ENCODE data around the gene MED15.
"Not testable (repeated sequence)": the region's sequence is repeated elsewhere in the genome, so short reads cannot be mapped to it uniquely, and the experiment has no call there.

The MED15 gene, protein sequence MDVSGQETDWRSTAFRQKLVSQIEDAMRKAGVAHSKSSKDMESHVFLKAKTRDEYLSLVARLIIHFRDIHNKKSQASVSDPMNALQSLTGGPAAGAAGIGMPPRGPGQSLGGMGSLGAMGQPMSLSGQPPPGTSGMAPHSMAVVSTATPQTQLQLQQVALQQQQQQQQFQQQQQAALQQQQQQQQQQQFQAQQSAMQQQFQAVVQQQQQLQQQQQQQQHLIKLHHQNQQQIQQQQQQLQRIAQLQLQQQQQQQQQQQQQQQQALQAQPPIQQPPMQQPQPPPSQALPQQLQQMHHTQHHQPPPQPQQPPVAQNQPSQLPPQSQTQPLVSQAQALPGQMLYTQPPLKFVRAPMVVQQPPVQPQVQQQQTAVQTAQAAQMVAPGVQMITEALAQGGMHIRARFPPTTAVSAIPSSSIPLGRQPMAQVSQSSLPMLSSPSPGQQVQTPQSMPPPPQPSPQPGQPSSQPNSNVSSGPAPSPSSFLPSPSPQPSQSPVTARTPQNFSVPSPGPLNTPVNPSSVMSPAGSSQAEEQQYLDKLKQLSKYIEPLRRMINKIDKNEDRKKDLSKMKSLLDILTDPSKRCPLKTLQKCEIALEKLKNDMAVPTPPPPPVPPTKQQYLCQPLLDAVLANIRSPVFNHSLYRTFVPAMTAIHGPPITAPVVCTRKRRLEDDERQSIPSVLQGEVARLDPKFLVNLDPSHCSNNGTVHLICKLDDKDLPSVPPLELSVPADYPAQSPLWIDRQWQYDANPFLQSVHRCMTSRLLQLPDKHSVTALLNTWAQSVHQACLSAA

DNA sequence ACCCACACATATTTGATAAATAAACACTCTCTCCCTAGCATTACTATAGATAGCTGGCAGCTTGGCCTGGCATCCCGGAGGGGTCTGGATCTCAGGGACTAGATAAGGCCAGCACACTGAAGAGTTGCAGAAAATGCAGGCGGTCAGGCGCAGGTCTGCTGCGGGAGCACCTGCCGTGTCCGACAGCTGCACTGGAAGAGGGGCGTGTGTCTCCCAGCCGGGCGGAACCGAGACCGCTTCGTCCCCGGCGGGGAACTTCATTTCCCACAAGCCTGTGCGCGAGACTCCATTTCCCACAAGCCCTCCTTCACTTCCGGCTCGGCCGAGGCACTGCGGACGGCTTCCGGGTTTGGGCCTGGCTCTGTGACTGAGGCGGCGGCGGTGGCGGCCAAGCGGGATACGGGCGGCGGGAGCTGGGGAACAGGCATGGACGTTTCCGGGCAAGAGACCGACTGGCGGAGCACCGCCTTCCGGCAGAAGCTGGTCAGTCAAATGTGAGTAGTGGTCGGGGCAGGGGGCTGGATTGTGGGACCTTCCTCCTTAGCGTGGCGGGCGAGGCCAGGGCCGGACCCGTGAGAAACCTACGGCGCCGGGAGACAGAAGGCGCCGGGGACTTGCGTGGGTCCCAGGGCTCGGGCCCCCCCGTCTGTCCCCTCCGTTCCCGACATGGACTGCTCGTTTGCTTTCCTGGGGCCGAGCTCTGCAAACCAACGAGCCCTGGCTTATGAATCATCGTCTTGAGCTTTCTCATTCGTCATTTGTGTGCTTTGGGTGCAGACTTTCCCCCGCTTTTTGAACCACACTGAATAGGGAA is at the start of gene MED15:
Gene MED15, plus strand, starts transcription at position 358 of the 814 bp plus-strand sequence. Its CDS starts 69 bp downstream, at position 427.
- peak; percentile 88 for DNase-seq (ENCODE audit: low spot score)

DNA sequence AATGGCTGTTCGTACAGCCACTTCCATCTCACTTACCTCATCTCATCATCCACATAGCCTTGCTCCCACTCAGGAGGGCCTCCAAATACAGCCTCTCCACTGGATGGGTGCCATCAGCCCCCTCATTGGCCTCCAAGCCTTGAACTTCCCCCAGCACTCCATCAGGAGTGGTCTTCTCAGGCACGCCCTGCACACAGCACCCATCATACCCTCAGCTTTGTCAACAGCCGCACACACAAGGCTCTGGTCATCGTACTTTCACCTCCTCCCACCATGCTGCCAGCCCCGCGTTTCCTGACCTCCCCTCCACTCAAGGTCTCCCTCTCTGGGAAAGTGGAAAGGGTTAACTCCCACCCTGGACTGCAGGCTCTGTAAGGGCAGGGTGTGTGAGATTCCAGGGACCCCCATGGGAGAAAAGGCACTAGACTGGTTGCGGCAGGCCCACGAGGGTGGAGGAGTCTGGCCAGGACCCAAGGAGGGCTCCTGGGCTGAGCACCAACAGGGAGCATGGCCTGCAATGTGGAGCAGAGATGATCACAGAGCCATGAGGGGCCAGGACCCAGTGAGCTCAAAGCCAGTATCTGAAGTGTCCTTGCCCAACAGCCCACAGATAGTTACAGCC is 48.8 kb upstream of the MED15 start:
- DNase-seq (ENCODE audit: low spot score) = no peak

DNA sequence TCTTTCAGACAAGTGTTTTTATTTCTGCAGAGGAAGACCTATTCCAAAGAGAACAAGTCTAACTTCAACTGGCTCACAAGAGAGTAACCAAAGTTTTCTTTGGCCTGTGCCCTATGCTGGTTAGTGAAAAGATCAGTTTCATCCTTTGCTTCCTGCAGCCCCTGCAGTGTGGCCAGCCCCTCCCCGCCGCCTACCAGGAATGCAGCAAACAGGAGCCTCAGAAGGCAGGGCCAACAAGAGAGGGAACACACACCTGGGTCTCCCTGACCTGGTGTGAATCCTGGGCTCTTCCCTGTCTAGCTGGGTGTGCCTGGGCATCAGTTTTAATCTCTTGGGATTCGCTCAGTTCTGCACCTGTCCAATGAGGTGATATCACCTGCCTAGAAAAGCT is 48.3 kb upstream of the MED15 start:
- no peak for DNase-seq (ENCODE audit: low spot score)

DNA sequence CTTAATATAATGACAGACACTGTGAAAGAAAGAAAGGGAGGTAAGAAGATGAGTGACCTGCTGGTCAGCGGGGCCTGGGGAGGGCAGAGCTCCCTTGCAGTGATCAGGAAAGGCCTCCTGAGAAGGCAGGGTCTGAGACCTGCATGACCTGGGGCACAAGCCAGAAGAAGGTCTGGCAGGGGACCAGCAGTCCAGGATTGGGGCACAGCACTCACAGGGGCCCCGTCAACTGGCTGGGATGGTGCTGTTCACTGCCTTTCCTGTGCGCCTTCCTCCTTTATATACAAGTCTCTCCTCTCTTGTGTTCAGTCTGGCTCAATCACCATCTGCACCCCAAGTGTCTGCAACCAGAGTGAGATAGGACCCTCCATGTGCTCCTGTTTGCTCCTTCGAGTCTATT is 47.5 kb upstream of the MED15 start:
- no peak for DNase-seq (ENCODE audit: low spot score)

DNA sequence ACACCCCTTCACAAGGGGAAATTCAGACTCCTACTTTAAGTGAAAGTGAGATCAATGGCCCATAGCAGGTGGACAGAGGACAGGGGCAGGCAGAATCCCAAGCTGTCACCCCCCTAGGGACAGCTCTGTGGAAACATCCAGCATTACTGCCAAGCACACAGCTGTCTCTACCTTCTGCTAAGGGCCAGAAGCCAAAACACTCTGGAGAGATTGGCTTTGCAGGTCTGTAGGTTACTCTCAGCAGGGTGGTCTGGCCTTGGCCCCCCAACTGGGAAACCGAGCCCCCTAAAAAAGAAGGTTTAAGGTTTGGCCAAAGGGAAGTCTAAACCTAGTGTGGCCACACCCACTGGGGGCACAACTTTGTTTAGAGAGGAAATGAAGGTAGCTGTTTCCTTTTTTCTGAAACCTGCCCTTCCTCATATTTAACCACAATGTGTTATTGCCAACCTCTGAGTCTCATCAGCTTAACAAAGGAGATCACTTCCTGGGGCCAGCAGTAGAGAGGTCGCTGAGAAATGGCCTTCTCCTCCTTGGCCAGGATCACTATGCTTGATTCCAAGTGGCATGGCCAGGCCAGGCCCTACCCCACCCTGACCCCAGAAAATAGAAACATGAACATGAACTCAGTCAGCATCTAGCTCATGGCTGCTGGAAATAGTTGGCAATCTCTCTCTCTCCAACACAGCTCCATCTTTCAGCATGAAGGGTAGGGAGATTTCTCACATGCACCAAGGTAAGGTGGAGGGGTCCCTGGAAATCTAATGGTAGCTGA is 43.9 kb upstream of the MED15 start:
- peak; percentile 81 for DNase-seq (ENCODE audit: low spot score)

DNA sequence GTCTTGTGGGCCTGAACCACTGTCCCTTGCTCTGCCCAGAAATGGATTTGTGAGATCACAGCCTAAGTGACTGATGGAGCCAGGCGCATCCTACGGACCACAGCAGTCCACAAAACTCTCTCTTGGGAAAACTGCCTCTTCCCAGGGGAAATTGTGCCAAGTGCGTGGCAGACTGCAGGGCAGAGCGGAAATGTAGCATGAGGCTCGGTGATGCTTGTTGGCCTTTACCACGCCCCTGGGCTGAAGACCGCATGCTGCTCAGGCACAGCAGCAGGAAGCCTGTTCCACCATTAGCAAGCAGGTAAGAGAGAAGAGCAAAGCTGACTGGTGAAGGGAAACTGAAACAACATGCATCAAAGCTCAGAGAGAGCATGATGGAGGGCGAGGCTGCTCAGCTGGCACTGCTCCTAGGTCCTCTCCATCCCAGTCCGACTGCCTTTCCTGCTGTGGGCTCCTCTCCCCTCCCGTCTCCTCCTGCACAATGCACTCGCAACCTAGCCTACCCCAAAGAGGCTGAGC is 43.3 kb upstream of the MED15 start:
- DNase-seq (ENCODE audit: low spot score) = peak; percentile 71

DNA sequence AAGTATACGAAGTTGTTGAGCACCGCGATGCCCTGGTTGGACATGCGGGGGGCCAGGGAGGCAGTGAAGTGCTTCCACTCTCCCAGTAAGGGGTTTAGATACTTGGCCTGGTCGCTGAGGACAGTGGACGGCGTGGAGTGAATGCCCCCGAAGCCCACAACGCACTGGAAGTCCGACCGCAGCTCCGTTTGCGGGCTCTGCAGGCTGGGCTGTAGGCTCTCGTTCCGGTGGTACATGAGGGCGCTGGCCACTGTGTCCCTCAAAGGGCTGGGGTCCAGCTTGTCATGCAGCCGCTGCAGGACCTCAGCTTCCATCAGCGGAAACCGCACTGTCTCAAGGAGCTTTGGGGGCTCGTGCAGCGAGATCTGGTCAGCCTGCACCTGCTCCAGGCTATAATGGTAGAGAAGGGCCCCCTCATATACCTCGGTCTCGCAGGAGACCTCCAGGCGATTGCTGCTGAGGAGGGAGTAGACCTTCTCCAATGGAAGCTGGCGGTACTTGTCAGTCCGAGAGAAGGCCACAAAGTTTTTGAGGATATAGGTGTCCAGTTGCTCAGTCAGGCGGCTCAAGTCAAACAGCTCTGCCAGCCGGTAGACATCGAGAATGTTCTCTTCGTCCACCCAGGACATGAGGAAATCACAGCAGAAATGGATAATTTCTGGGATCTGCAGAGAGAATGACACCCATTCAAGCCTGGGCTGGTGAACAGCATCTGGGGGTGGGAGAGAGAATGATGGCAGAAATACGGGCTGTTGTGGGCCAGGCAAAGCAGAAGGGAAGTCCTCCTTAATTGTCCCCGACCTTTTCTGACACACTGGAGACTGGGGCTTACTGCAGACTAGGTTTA is 42.3 kb upstream of the MED15 start:
- DNase-seq (ENCODE audit: low spot score) = no peak

DNA sequence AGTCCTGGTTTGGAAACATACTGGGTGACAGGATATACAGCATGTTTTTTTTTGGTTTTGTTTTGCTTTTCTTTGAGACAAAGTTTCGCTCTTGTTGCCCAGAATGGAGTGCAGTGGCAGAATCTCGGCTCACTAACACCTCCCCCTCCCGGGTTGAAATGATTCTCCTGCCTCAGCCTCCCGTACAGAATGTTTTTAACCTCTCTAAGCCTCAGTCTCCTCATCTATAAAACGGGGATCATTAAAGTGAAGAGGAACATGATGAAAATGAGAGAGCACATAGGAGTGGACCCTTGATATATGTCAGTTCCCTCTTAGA is 41.7 kb upstream of the MED15 start:
- no peak for DNase-seq (ENCODE audit: low spot score)

DNA sequence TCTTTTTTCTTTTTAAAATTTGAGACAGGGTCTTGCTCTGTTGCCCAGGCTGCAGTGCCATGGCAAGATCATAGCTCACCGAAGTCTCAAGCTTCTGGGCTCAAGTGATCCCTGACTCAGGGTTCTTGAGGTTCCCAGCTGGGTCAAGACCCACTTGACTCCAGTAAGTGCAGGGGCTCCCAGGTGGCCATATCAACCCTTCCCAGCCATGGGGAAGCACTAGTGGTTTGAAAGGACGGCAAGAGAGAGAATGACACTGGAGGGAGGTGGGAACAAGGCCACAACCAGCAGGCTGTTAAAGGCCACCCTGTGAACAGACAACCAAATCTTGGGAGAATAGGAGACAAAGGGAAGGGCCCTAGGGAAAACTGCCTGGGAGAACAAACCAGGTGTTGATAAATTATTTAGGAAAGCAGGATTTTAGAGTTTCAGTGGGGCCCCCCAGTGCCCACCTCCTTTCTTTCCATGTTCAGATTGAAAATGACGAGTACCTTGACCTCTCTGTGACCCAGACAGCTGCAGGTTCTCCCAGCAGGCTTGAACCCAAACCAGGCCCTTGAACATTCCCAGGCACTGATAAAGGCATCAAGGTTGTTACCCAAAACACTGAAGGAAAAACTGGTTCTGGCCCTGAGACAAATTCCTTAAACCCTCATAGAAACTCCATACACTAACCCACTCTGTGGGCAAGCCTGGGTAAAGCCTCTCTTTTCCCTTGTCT is 40.6 kb upstream of the MED15 start:
- no peak for DNase-seq (ENCODE audit: low spot score)

DNA sequence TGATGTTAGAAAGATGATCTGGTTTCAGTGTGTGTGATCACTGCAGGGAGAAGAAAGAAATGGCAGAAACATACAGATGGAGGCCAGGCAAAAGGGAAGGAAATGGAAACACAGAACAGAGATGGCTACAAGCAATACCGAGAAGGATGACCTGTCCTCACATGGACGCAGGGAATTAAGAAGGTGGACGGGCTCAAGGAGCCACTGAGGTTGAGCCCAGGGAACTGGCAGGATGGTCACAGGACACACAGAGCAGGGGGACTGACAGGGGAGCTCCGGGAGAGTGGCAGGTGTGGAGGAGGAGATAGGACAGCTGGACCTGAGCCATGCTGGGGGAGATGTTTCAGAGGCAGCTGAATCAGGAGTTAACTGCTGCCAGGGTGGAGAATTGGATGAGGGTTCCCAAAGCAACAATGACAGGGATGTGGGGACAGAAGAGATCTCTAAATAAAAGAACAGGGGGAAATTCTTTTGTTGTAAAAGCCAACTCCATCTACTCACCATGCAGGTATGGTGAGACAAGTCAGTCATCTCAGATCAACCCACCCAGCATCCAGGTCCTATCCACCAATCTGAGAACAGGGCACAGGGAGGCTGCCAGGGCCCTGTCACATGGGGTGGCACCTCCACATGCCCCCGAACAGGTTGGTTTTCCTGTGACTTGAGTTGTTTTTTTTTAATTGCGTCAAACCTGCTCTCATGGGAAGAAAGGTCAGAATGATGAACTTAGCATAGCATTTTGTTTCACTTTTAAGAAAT is 38.1 kb upstream of the MED15 start:
- DNase-seq (ENCODE audit: low spot score) = no peak

DNA sequence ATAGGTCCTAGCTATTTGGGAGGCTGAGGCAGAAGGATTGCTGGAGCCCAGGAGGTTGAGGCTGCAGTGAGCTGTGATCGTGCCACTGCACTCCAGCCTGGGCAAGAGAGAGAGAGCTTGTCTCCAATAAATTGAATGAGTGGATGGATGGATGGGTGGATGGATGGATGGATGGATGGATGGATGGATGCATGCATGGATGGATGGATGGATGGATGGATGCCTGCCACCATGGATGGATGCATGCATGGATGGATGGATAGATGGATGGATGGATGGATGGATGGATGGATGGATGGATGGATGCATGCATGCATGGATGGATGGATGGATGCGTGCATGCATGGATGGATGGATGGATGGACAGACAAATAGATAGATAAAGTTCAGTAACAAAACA is 36.9 kb upstream of the MED15 start:
- DNase-seq (ENCODE audit: low spot score) = not testable (repeated sequence)

DNA sequence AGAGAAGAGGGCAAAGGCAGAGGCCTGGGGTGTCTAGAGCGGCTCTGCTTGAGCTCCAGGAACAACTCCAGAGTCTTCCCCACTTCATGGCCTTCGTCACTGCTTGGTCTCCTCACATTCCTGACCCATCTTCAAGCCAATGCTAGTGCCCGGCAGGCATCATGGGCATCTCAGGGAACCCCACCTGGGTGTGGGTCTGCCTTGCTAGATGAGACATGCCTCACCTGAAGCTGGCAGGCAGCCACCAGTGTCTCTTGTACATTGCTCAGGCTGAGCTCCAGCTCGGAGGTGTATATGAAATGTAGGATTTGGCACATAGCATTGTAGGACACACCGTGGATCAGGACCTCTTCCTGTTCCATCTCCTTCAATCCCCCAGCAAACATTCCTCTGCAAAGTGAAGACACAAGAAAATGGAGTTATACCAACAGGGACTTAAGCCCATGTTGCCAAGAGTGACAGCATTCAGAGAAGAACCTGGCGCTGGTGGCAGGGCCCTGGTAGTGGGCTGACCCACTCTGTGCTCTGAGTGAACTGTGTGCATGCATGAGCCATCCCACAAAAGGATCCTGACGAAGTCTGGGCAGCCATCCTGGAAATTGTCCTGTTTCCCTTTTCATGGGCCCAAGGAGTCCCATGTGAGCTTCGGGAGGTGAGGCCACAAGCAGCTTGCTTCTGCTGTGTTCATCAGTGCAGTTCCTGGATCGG is 36.1 kb upstream of the MED15 start:
- no peak for DNase-seq (ENCODE audit: low spot score)

DNA sequence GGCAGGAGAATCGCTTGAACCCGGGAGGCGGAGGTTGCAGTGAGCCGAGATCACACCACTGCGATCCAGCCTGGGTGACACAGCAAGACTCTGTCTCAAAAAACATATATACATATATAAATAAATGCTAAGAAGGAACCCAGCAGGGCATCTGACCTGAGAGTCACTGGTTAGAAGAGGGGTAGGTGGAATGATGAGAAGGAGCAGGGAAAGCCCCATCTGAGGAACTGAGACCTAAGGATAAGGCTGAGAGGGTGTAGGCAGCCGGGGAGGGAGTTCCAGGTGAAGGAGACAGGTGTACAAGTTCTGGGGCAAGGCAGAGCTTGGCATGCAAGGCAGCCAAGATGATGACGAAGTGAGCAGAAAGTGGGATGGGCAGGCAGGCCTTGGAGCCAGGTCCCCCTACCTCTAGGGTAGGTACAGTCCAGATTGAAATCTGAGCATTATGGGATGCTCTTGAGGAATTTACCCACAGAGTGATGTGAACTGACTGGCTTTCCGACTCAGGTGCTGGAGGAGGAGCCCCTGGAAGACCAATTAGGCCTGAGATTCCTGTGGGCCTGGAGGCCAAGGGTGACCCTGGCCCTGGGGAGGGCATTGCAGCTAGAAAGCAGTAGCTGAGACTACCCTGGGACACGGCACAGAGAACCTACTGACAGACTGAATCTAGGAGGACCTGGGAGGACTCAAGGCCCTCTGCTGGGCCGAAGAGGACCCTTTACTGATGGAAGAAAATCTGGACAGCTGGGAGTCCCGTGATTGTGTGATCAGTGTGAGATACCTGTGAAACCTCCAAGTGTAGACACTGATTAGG is 34.6 kb upstream of the MED15 start:
- no peak for DNase-seq (ENCODE audit: low spot score)

DNA sequence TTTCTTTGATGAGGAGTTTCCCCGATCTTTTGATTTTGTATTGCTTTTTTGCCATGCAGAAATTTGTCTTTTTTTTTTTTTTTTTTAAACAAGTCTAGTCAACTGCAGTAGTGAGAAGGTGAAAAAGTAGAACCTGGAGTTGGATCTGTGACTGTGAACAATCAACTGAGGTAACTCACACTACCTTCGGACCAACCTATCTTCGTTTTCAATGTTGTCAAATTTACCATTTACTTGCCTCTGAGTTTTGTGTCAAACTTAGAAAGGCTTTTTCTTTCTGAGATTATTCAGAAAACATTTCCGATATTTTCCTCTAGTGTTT is 32.3 kb upstream of the MED15 start:
- no peak for DNase-seq (ENCODE audit: low spot score)

DNA sequence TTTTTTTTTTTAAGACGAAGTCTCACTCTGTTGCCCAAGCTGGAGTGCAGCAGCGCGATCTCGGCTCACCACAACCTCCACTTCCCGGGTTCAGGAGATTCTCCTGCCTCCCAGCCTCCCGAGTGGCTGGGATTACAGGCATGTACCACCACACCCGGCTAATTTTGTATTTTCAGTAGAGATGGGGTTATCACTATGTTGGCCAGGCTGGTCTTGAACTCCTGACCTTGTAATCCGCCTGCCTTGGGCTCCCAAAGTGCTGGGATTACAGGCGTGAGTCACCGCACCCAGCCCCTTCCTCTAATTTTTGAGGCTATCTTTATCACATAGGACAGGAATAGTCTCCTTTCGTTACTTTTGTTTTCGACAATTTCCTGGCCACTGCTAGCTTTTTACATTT is 31.8 kb upstream of the MED15 start:
- not testable (repeated sequence) for DNase-seq (ENCODE audit: low spot score)

DNA sequence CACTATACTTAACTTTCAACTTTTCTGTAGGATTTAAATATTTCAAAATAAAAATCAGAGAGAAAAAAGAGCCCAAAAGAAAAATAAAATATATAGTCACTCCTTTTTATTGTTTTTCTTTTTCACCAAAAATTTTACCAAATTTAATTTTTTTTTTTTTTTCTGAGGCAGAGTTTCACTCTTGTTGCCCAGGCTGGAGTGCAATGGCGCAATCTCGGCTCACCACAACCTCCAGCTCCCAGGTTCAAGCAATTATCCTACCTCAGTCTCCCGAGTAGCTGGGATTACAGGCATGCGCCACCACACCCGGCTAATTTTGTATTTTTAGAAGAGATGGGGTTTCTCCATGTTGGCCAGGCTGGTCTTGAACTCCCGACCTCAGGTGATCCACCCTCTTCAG is 29.4 kb upstream of the MED15 start:
- not testable (repeated sequence) for DNase-seq (ENCODE audit: low spot score)

DNA sequence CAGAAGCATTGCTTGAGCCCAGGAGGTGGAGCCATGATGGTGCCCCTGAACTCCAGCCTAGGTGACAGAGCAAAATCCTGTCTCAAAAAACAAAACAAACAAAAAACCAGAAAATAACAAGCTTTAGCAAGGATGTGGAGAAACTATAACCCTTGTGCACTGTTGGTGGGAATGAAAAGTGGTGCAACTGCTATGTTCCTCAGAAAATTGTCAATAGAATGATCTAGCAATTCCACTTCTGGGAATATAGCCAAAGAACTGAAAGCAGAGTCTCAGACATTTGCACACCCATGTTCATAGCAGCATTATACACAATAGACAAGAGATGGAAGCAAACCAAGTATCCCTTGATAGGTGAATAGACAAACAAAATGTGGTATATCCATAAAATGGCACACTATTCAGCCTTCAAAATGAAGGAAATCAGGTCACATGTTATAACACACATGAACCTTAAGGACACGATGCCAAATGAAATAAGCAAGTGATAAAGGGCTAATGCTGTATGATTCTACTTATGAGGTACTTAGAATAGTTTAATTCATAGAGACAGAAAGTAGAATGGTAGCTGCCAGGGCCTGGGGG is 27.7 kb upstream of the MED15 start:
- no peak for DNase-seq (ENCODE audit: low spot score)
